ENCODE results near the gene SLC52A1.

SLC52A1 gene

GRCh38 chr17:5020502-5021023 lies 14.7 kb downstream of the SLC52A1 start:
- H3K4me2 ChIP-seq (ENCODE audit: low read length), result no peak overlapping the region
- no peak overlapping the region for H2BK5ac ChIP-seq (ENCODE audit: low read depth, low read length, poor library complexity)
- no peak overlapping the region for H3K14ac ChIP-seq (ENCODE audit: low read length)
- no peaks in the 10 kb centered on the region for H3K9me3 ChIP-seq (ENCODE audit: insufficient read depth, low read depth, low read length)
- no peak overlapping the region for H2AFZ ChIP-seq (ENCODE audit: insufficient read depth, low read length, poor library complexity)
- H3K79me2 ChIP-seq (ENCODE audit: control insufficient read depth, insufficient read depth, low read length, poor library complexity), result no peaks in the 10 kb centered on the region
- no peak overlapping the region for H3K27ac ChIP-seq (ENCODE audit: low read depth, low read length)
- no peak overlapping the region for H3K23ac ChIP-seq (ENCODE audit: low read length)
- H4K12ac ChIP-seq (ENCODE audit: low read depth, low read length), result no peak overlapping the region
- no peak for DNase-seq
- no peaks in the 10 kb centered on the region for H3K79me1 ChIP-seq (ENCODE audit: low read length)
- no peaks in the 10 kb centered on the region for H3K4me1 ChIP-seq (ENCODE audit: control insufficient read depth in 1 of 2, insufficient read depth in 2 of 2, low read length in 2 of 2)
- H3K4me3 ChIP-seq (ENCODE audit: low read depth, low read length), result no peak overlapping the region
- no peak overlapping the region for H3K9ac ChIP-seq (ENCODE audit: low read length)
- H3K27me3 ChIP-seq (ENCODE audit: insufficient read depth, low read length), result no peaks in the 10 kb centered on the region
- H4K8ac ChIP-seq (ENCODE audit: low read depth, low read length), result no peak overlapping the region
- H2BK12ac ChIP-seq (ENCODE audit: low read length), result no peak overlapping the region
- no peak overlapping the region for H4K91ac ChIP-seq (ENCODE audit: low read depth, low read length)
- H3K4ac ChIP-seq (ENCODE audit: low read depth, low read length), result no peak overlapping the region
- no peak overlapping the region for H3K18ac ChIP-seq (ENCODE audit: low read length)
- H2AK5ac ChIP-seq (ENCODE audit: low read length), result no peak overlapping the region
- no CpG with 5 or more reads among the region's 20 CpGs for WGBS (ENCODE audit: extremely low coverage, insufficient coverage, insufficient read length)
- no peak overlapping the region for H2BK120ac ChIP-seq (ENCODE audit: insufficient read depth, low read length, poor library complexity)
- peaks cover 64 to 66% of the 10 kb centered on the region in 2 experiments for H3K36me3 ChIP-seq (ENCODE audit: control insufficient read depth in 1 of 2, insufficient read depth in 2 of 2, low read length in 2 of 2)

GRCh38 chr17:5019475-5019956 lies 15.7 kb downstream of the SLC52A1 start:
- no peak overlapping the region for H4K8ac ChIP-seq (ENCODE audit: low read depth, low read length)
- no peak overlapping the region for H3K4me3 ChIP-seq (ENCODE audit: low read depth, low read length)
- H3K4me2 ChIP-seq (ENCODE audit: low read length), result no peak overlapping the region
- H3K4ac ChIP-seq (ENCODE audit: low read depth, low read length), result no peak overlapping the region
- H3K9ac ChIP-seq (ENCODE audit: low read length), result no peak overlapping the region
- no peak overlapping the region for H3K14ac ChIP-seq (ENCODE audit: low read length)
- no peak overlapping the region for H3K27ac ChIP-seq (ENCODE audit: low read depth, low read length)
- H3K18ac ChIP-seq (ENCODE audit: low read length), result no peak overlapping the region
- no peak overlapping the region for H4K91ac ChIP-seq (ENCODE audit: low read depth, low read length)
- H3K23ac ChIP-seq (ENCODE audit: low read length), result no peak overlapping the region
- no peak overlapping the region for H2BK5ac ChIP-seq (ENCODE audit: low read depth, low read length, poor library complexity)
- no peak overlapping the region for H4K12ac ChIP-seq (ENCODE audit: low read depth, low read length)
- H2AK5ac ChIP-seq (ENCODE audit: low read length), result no peak overlapping the region
- no peaks in the 10 kb centered on the region for H3K27me3 ChIP-seq (ENCODE audit: insufficient read depth, low read length)
- H3K9me3 ChIP-seq (ENCODE audit: insufficient read depth, low read depth, low read length), result no peaks in the 10 kb centered on the region
- no CpG with 5 or more reads among the region's 1 CpG for WGBS (ENCODE audit: extremely low coverage, insufficient coverage, insufficient read length)
- no peak overlapping the region for H2BK12ac ChIP-seq (ENCODE audit: low read length)
- no peak overlapping the region for H2BK120ac ChIP-seq (ENCODE audit: insufficient read depth, low read length, poor library complexity)
- no peak overlapping the region for H2AFZ ChIP-seq (ENCODE audit: insufficient read depth, low read length, poor library complexity)
- H3K4me1 ChIP-seq (ENCODE audit: control insufficient read depth in 1 of 2, insufficient read depth in 2 of 2, low read length in 2 of 2), result no peaks in the 10 kb centered on the region
- H3K79me1 ChIP-seq (ENCODE audit: low read length), result no peaks in the 10 kb centered on the region
- H3K36me3 ChIP-seq (ENCODE audit: control insufficient read depth in 1 of 2, insufficient read depth in 2 of 2, low read length in 2 of 2), result peaks cover 68 to 71% of the 10 kb centered on the region in 2 experiments
- no peaks in the 10 kb centered on the region for H3K79me2 ChIP-seq (ENCODE audit: control insufficient read depth, insufficient read depth, low read length, poor library complexity)
- DNase-seq, result no peak

GRCh38 chr17:5014357-5014756 lies 20.9 kb downstream of the SLC52A1 start:
- H2BK5ac ChIP-seq (ENCODE audit: low read depth, low read length, poor library complexity), result no peak overlapping the region
- H3K4me2 ChIP-seq (ENCODE audit: low read length), result no peak overlapping the region
- no CpG with 5 or more reads among the region's 4 CpGs for WGBS (ENCODE audit: extremely low coverage, insufficient coverage, insufficient read length)
- H3K23ac ChIP-seq (ENCODE audit: low read length), result no peak overlapping the region
- no peak overlapping the region for H3K27ac ChIP-seq (ENCODE audit: low read depth, low read length)
- no peak overlapping the region for H3K9ac ChIP-seq (ENCODE audit: low read length)
- no peak overlapping the region for H2AFZ ChIP-seq (ENCODE audit: insufficient read depth, low read length, poor library complexity)
- H4K12ac ChIP-seq (ENCODE audit: low read depth, low read length), result no peak overlapping the region
- H2BK120ac ChIP-seq (ENCODE audit: insufficient read depth, low read length, poor library complexity), result no peak overlapping the region
- H3K9me3 ChIP-seq (ENCODE audit: insufficient read depth, low read depth, low read length), result no peaks in the 10 kb centered on the region
- no peak overlapping the region for H2BK12ac ChIP-seq (ENCODE audit: low read length)
- H3K79me2 ChIP-seq (ENCODE audit: control insufficient read depth, insufficient read depth, low read length, poor library complexity), result no peaks in the 10 kb centered on the region
- H2AK5ac ChIP-seq (ENCODE audit: low read length), result no peak overlapping the region
- no peaks in the 10 kb centered on the region for H3K79me1 ChIP-seq (ENCODE audit: low read length)
- no peak overlapping the region for H3K14ac ChIP-seq (ENCODE audit: low read length)
- H4K91ac ChIP-seq (ENCODE audit: low read depth, low read length), result no peak overlapping the region
- no peak overlapping the region for H3K4me3 ChIP-seq (ENCODE audit: low read depth, low read length)
- no peak overlapping the region for H3K18ac ChIP-seq (ENCODE audit: low read length)
- no peak overlapping the region for H4K8ac ChIP-seq (ENCODE audit: low read depth, low read length)
- H3K27me3 ChIP-seq (ENCODE audit: insufficient read depth, low read length), result no peaks in the 10 kb centered on the region
- H3K4ac ChIP-seq (ENCODE audit: low read depth, low read length), result no peak overlapping the region
- peaks cover 52 to 58% of the 10 kb centered on the region in 2 experiments for H3K36me3 ChIP-seq (ENCODE audit: control insufficient read depth in 1 of 2, insufficient read depth in 2 of 2, low read length in 2 of 2)
- DNase-seq, result no peak
- H3K4me1 ChIP-seq (ENCODE audit: control insufficient read depth in 1 of 2, insufficient read depth in 2 of 2, low read length in 2 of 2), result no peaks in the 10 kb centered on the region

GRCh38 chr17:5011928-5012327 lies 23.3 kb downstream of the SLC52A1 start:
- Histone ChIP-seq H2BK5ac (ENCODE audit: low read depth, low read length, poor library complexity) (no peak overlapping the region), H3K79me1 (ENCODE audit: low read length) (no peaks in the 10 kb centered on the region), H2AFZ (ENCODE audit: insufficient read depth, low read length, poor library complexity) (no peak overlapping the region), H3K9me3 (ENCODE audit: insufficient read depth, low read depth, low read length) (peaks cover 2% of the 10 kb centered on the region), H3K27me3 (ENCODE audit: insufficient read depth, low read length) (no peaks in the 10 kb centered on the region), H3K23ac (ENCODE audit: low read length) (no peak overlapping the region), H3K79me2 (ENCODE audit: control insufficient read depth, insufficient read depth, low read length, poor library complexity) (no peaks in the 10 kb centered on the region), H4K91ac (ENCODE audit: low read depth, low read length) (no peak overlapping the region), H3K14ac (ENCODE audit: low read length) (no peak overlapping the region), H3K4me3 (ENCODE audit: low read depth, low read length) (no peak overlapping the region), H3K9ac (ENCODE audit: low read length) (no peak overlapping the region), H3K27ac (ENCODE audit: low read depth, low read length) (no peak overlapping the region), H4K8ac (ENCODE audit: low read depth, low read length) (no peak overlapping the region), H4K12ac (ENCODE audit: low read depth, low read length) (no peak overlapping the region), H2BK120ac (ENCODE audit: insufficient read depth, low read length, poor library complexity) (no peak overlapping the region), H3K4ac (ENCODE audit: low read depth, low read length) (no peak overlapping the region), H3K4me1 (ENCODE audit: control insufficient read depth in 1 of 2, insufficient read depth in 2 of 2, low read length in 2 of 2) (no peaks in the 10 kb centered on the region), H3K36me3 (ENCODE audit: control insufficient read depth in 1 of 2, insufficient read depth in 2 of 2, low read length in 2 of 2) (peaks cover 62 to 65% of the 10 kb centered on the region in 2 experiments), H2AK5ac (ENCODE audit: low read length) (no peak overlapping the region), H3K18ac (ENCODE audit: low read length) (no peak overlapping the region), H3K4me2 (ENCODE audit: low read length) (no peak overlapping the region), H2BK12ac (ENCODE audit: low read length) (no peak overlapping the region)
- no CpG with 5 or more reads among the region's 6 CpGs for WGBS (ENCODE audit: extremely low coverage, insufficient coverage, insufficient read length)
- DNase-seq, result no peak
